ENCODE data around the gene AEN. TPM values are rescaled to one million over a fixed set of nuclear protein-coding genes. Genes with fewer than 3 reads are reported as not detected.
A peak's percentile ranks its signal among the peaks of the same experiment; 100 is the strongest.

Gene AEN
- total RNA-seq, 1 donor from 2014 or later, result 90.6 TPM

GRCh38 chr15:88628018-88628654 is 7.0 kb downstream of the AEN start:
- H3K4me1 Mint-ChIP-seq (ENCODE audit: low read depth, unreplicated experiment), result peaks cover 39% of the 10 kb centered on the region
- DNase-seq (ENCODE audit: low read depth) (no peak), FAIRE-seq (no peak)
- Histone ChIP-seq H3K9me3 (ENCODE audit: insufficient read depth, low read depth, low read length) (no peaks in the 10 kb centered on the region), H3K9ac (ENCODE audit: low read length) (no peak overlapping the region), H3K79me2 (ENCODE audit: insufficient read depth, low read length) (peaks cover 97% of the 10 kb centered on the region), H2AFZ (ENCODE audit: low read depth, low read length) (no peak overlapping the region), H3K4me2 (ENCODE audit: low read length) (no peak overlapping the region), H3K4me1 (ENCODE audit: insufficient read depth, low read length) (peaks cover 41% of the 10 kb centered on the region), H3K4me3 (ENCODE audit: insufficient read depth, low read depth, low read length) (no peak overlapping the region), H3K36me3 (ENCODE audit: insufficient read depth, low read length) (peaks cover 62% of the 10 kb centered on the region), H3K27me3 (ENCODE audit: insufficient read depth, low read length) (no peaks in the 10 kb centered on the region), H3K27ac (ENCODE audit: low read depth, low read length) (no peak overlapping the region), H4K20me1 (ENCODE audit: insufficient read depth, low read length) (peaks cover 97% of the 10 kb centered on the region)
- TF ChIP-seq CTCF (IDR thresholded peaks at IDR 0.05; ENCODE audit: insufficient read depth, low read depth, low read length), result no peak
- no peak for TF ChIP-seq EZH2 (IDR thresholded peaks at IDR 0.05; ENCODE audit: insufficient read depth, low read length)
- H3K27ac Mint-ChIP-seq (ENCODE audit: unreplicated experiment), result no peak overlapping the region
- H3K36me3 Mint-ChIP-seq (ENCODE audit: low read depth, unreplicated experiment), result peaks cover 34% of the 10 kb centered on the region
- H3K27me3 Mint-ChIP-seq (ENCODE audit: low read depth, unreplicated experiment), result no peaks in the 10 kb centered on the region
- H3K9me3 Mint-ChIP-seq (ENCODE audit: unreplicated experiment), result no peaks in the 10 kb centered on the region
- no peak overlapping the region for H3K4me3 Mint-ChIP-seq (ENCODE audit: unreplicated experiment)

- Mint-ChIP-seq H3K27ac (ENCODE audit: unreplicated experiment) (no peak overlapping the region), H3K36me3 (ENCODE audit: low read depth, unreplicated experiment) (peaks cover 33% of the 10 kb centered on the region), H3K9me3 (ENCODE audit: unreplicated experiment) (no peaks in the 10 kb centered on the region), H3K4me1 (ENCODE audit: low read depth, unreplicated experiment) (peaks cover 31% of the 10 kb centered on the region), H3K4me3 (ENCODE audit: unreplicated experiment) (no peak overlapping the region), H3K27me3 (ENCODE audit: low read depth, unreplicated experiment) (no peaks in the 10 kb centered on the region)
- H3K79me2 ChIP-seq (ENCODE audit: insufficient read depth, low read length), result peaks cover 88% of the 10 kb centered on the region
- H2AFZ ChIP-seq (ENCODE audit: low read depth, low read length), result no peak overlapping the region
- H3K4me1 ChIP-seq (ENCODE audit: insufficient read depth, low read length), result peaks cover 31% of the 10 kb centered on the region
- no peak overlapping the region for H3K4me2 ChIP-seq (ENCODE audit: low read length)
- no peaks in the 10 kb centered on the region for H3K9me3 ChIP-seq (ENCODE audit: insufficient read depth, low read depth, low read length)
- no peak overlapping the region for H3K4me3 ChIP-seq (ENCODE audit: insufficient read depth, low read depth, low read length)
- no peak overlapping the region for H3K9ac ChIP-seq (ENCODE audit: low read length)
- no peaks in the 10 kb centered on the region for H3K27me3 ChIP-seq (ENCODE audit: insufficient read depth, low read length)
- H3K36me3 ChIP-seq (ENCODE audit: insufficient read depth, low read length), result peaks cover 60% of the 10 kb centered on the region
- DNase-seq (ENCODE audit: low read depth) (no peak), FAIRE-seq (no peak)
- TF ChIP-seq EZH2 (IDR thresholded peaks at IDR 0.05; ENCODE audit: insufficient read depth, low read length) (no peak), CTCF (IDR thresholded peaks at IDR 0.05; ENCODE audit: insufficient read depth, low read depth, low read length) (no peak)
- peaks cover 94% of the 10 kb centered on the region for H4K20me1 ChIP-seq (ENCODE audit: insufficient read depth, low read length)
- no peak overlapping the region for H3K27ac ChIP-seq (ENCODE audit: low read depth, low read length)
Observed at GRCh38 chr15:88629071-88629470, 7.9 kb downstream of the AEN start.

GRCh38 chr15:88630141-88630721 is 9.1 kb downstream of the AEN start:
- Histone ChIP-seq H3K4me2 (ENCODE audit: low read length) (no peak overlapping the region), H3K9ac (ENCODE audit: low read length) (no peak overlapping the region), H3K79me2 (ENCODE audit: insufficient read depth, low read length) (peaks cover 77% of the 10 kb centered on the region), H3K36me3 (ENCODE audit: insufficient read depth, low read length) (peaks cover 62% of the 10 kb centered on the region), H3K4me1 (ENCODE audit: insufficient read depth, low read length) (peaks cover 20% of the 10 kb centered on the region), H4K20me1 (ENCODE audit: insufficient read depth, low read length) (peaks cover 91% of the 10 kb centered on the region), H3K4me3 (ENCODE audit: insufficient read depth, low read depth, low read length) (no peak overlapping the region), H3K27me3 (ENCODE audit: insufficient read depth, low read length) (no peaks in the 10 kb centered on the region), H3K27ac (ENCODE audit: low read depth, low read length) (no peak overlapping the region), H2AFZ (ENCODE audit: low read depth, low read length) (no peak overlapping the region), H3K9me3 (ENCODE audit: insufficient read depth, low read depth, low read length) (no peaks in the 10 kb centered on the region)
- DNase-seq (ENCODE audit: low read depth) (no peak), FAIRE-seq (no peak)
- H3K27me3 Mint-ChIP-seq (ENCODE audit: low read depth, unreplicated experiment), result no peaks in the 10 kb centered on the region
- peaks cover 22% of the 10 kb centered on the region for H3K4me1 Mint-ChIP-seq (ENCODE audit: low read depth, unreplicated experiment)
- no peak overlapping the region for H3K4me3 Mint-ChIP-seq (ENCODE audit: unreplicated experiment)
- H3K9me3 Mint-ChIP-seq (ENCODE audit: unreplicated experiment), result no peaks in the 10 kb centered on the region
- H3K36me3 Mint-ChIP-seq (ENCODE audit: low read depth, unreplicated experiment), result peaks cover 31% of the 10 kb centered on the region
- TF ChIP-seq EZH2 (IDR thresholded peaks at IDR 0.05; ENCODE audit: insufficient read depth, low read length), result no peak
- H3K27ac Mint-ChIP-seq (ENCODE audit: unreplicated experiment), result peak overlapping the region; percentile 67

Data from astrocyte (in vitro differentiated cells and primary cell).